SK-N-SH treated with all-trans-retinoic acid at 6 μM for 48 hours (cell line): ENCODE measurements around the gene PPFIA3.

Experiments
- ATAC-seq: fragments of 200-7000 bp; cut with Tn5 transposase; 3 replicates; pipeline ENCODE4 v1.9.1; 2020; ENCODE audit warnings: mild to moderate bottlenecking, moderate library complexity
- ARNTL ChIP-seq: fragments of 450-650 bp; formaldehyde crosslinking; IDR thresholded peaks from 2 replicates; pipeline ENCODE4 v1.5.0; 2020; ENCODE audit warnings: low read depth, mild to moderate bottlenecking, moderate library complexity, borderline replicate concordance
- BACH2 ChIP-seq: fragments of 250-450 bp; sonication (Bioruptor Pico); IDR thresholded peaks from 2 replicates; pipeline ENCODE4 v1.9.0; 2021; ENCODE audit warnings: mild to moderate bottlenecking, borderline replicate concordance
- CREB5 ChIP-seq: fragments of 250-450 bp; sonication (Bioruptor Pico); IDR thresholded peaks from 2 replicates; pipeline ENCODE4 v1.5.1; 2020; ENCODE audit warnings: low read depth, mild to moderate bottlenecking, moderate library complexity
- CSDC2 ChIP-seq: fragments of 250-450 bp; sonication (Bioruptor Pico); IDR thresholded peaks from 2 replicates; pipeline ENCODE4 v1.5.0; 2020; ENCODE audit warnings: mild to moderate bottlenecking, moderate library complexity
- CSRNP3 ChIP-seq: fragments of 250-450 bp; sonication (Bioruptor Pico); IDR thresholded peaks from 2 replicates; pipeline ENCODE4 v1.5.1; 2021; ENCODE audit warnings: mild to moderate bottlenecking, moderate library complexity
- ESRRG ChIP-seq: fragments of 250-450 bp; sonication (Bioruptor Pico); IDR thresholded peaks from 2 replicates; pipeline ENCODE4 v1.6.1; 2021; ENCODE audit warnings: mild to moderate bottlenecking
- GLIS3 ChIP-seq: fragments of 250-450 bp; sonication (Bioruptor Pico); IDR thresholded peaks from 2 replicates; pipeline ENCODE4 v1.5.0; 2020; ENCODE audit warnings: mild to moderate bottlenecking, moderate library complexity
- ISL1 ChIP-seq: fragments of 250-450 bp; sonication (Bioruptor Pico); IDR thresholded peaks from 2 replicates; pipeline ENCODE4 v2.1.2; 2022; ENCODE audit warnings: mild to moderate bottlenecking, moderate library complexity
- OSR1 ChIP-seq: fragments of 250-450 bp; sonication (Bioruptor Pico); IDR thresholded peaks from 2 replicates; pipeline ENCODE4 v1.8.0; 2022; ENCODE audit warnings: moderate library complexity, mild to moderate bottlenecking, inconsistent platforms
- PATZ1 ChIP-seq: fragments of 250-450 bp; sonication (Bioruptor Pico); IDR thresholded peaks from 2 replicates; pipeline ENCODE4 v1.8.0; 2020; ENCODE audit warnings: mild to moderate bottlenecking, moderate library complexity, borderline replicate concordance
- POU6F1 ChIP-seq: fragments of 250-450 bp; sonication (Bioruptor Pico); IDR thresholded peaks from 2 replicates; pipeline ENCODE4 v1.8.0; 2021; ENCODE audit warnings: low read depth, mild to moderate bottlenecking, moderate library complexity, borderline replicate concordance
- PPARA ChIP-seq: fragments of 250-450 bp; sonication (Bioruptor Pico); IDR thresholded peaks from 2 replicates; pipeline ENCODE4 v1.5.0; 2020; ENCODE audit warnings: mild to moderate bottlenecking, borderline replicate concordance
- RARB ChIP-seq: fragments of 250-450 bp; sonication (Bioruptor Pico); IDR thresholded peaks from 2 replicates; pipeline ENCODE4 v1.8.0; 2021; ENCODE audit warnings: mild to moderate bottlenecking, moderate library complexity
- SNAI2 ChIP-seq: fragments of 250-450 bp; sonication (Bioruptor Pico); IDR thresholded peaks from 2 replicates; pipeline ENCODE4 v1.5.0; 2020; ENCODE audit warnings: mild to moderate bottlenecking, moderate library complexity
- TCF4 ChIP-seq: fragments of 250-450 bp; sonication (Bioruptor Pico); IDR thresholded peaks from 2 replicates; pipeline ENCODE4 v1.8.0; 2021; ENCODE audit warnings: mild to moderate bottlenecking, moderate library complexity, borderline replicate concordance
- TOX ChIP-seq: fragments of 250-450 bp; sonication (Bioruptor Pico); IDR thresholded peaks from 2 replicates; pipeline ENCODE4 v1.8.0; 2021; ENCODE audit warnings: mild to moderate bottlenecking, moderate library complexity, borderline replicate concordance
- TSHZ2 ChIP-seq: fragments of 250-450 bp; sonication (Bioruptor Pico); IDR thresholded peaks from 2 replicates; pipeline ENCODE4 v1.5.0; 2020; ENCODE audit warnings: mild to moderate bottlenecking, moderate library complexity
- ZC3H10 ChIP-seq: fragments of 250-450 bp; sonication (Bioruptor Pico); IDR thresholded peaks from 2 replicates; pipeline ENCODE4 v1.5.1; 2021; ENCODE audit warnings: mild to moderate bottlenecking, moderate library complexity
- ZFP3 ChIP-seq: fragments of 250-450 bp; sonication (Bioruptor Pico); IDR thresholded peaks from 2 replicates; pipeline ENCODE4 v1.5.0; 2020; ENCODE audit warnings: mild to moderate bottlenecking, moderate library complexity
- ZFP30 ChIP-seq: fragments of 450-650 bp; formaldehyde crosslinking; IDR thresholded peaks from 2 replicates; pipeline ENCODE4 v1.5.0; 2022; ENCODE audit warnings: mild to moderate bottlenecking, moderate library complexity
- ZNF565 ChIP-seq: fragments of 450-650 bp; formaldehyde crosslinking; conservative IDR thresholded peaks from 2 replicates; pipeline ENCODE4 v1.5.0; 2020; ENCODE audit warnings: low read depth, mild to moderate bottlenecking, moderate library complexity
- ZNF70 ChIP-seq: fragments of 450-650 bp; formaldehyde crosslinking; IDR thresholded peaks from 2 replicates; pipeline ENCODE4 v1.5.0; 2020; ENCODE audit warnings: mild to moderate bottlenecking, moderate library complexity
- ZNF8 ChIP-seq: fragments of 450-650 bp; formaldehyde crosslinking; IDR thresholded peaks from 2 replicates; pipeline ENCODE4 v1.5.0; 2020; ENCODE audit warnings: mild to moderate bottlenecking, moderate library complexity

PPFIA3 gene

GRCh38 chr19:49109051-49109450 lies 10.3 kb upstream of the PPFIA3 start:
- TF ChIP-seq PPARA (CRISPR knock-in tag) = no peak
- TF ChIP-seq ZC3H10 (CRISPR knock-in tag) = no peak
- TF ChIP-seq OSR1 = no peak
- no peak for TF ChIP-seq SNAI2 (CRISPR knock-in tag)
- no peak for TF ChIP-seq POU6F1 (CRISPR knock-in tag)
- no peak for TF ChIP-seq ARNTL (CRISPR knock-in tag)
- TF ChIP-seq RARB (CRISPR knock-in tag) = no peak
- TF ChIP-seq ZNF8 (CRISPR knock-in tag) = no peak
- no peak for TF ChIP-seq CSRNP3 (CRISPR knock-in tag)
- TF ChIP-seq, all 23 proteins: peak for 0
- ATAC-seq = no peak

GRCh38 chr19:49109569-49110233 lies 9.6 kb upstream of the PPFIA3 start:
- no peak for TF ChIP-seq ZNF565 (CRISPR knock-in tag)
- ATAC-seq = no peak

- ATAC-seq = no peak
- TF ChIP-seq SNAI2 (CRISPR knock-in tag) (no peak), ZNF70 (CRISPR knock-in tag) (no peak), TSHZ2 (CRISPR knock-in tag) (no peak), GLIS3 (CRISPR knock-in tag) (no peak), PATZ1 (no peak), OSR1 (no peak), POU6F1 (CRISPR knock-in tag) (no peak), BACH2 (no peak), CREB5 (CRISPR knock-in tag) (no peak), ZFP30 (CRISPR knock-in tag) (no peak), ZC3H10 (CRISPR knock-in tag) (no peak), ISL1 (no peak), RARB (CRISPR knock-in tag) (no peak), CSRNP3 (CRISPR knock-in tag) (no peak), TCF4 (no peak), PPARA (CRISPR knock-in tag) (no peak), ZFP3 (no peak), ESRRG (CRISPR knock-in tag) (no peak), TOX (CRISPR knock-in tag) (no peak), CSDC2 (CRISPR knock-in tag) (no peak)
- TF ChIP-seq, all 23 proteins: peak for 0
These were observed 8.8 kb upstream of the PPFIA3 start for GRCh38 chr19:49110567-49110966.
